ENCODE results near the gene MYO3B. TPM values are rescaled to one million over a fixed set of nuclear protein-coding genes. Genes with fewer than 3 reads are reported as not detected.
A peak's percentile ranks its signal among the peaks of the same experiment; 100 is the strongest.

The MYO3B gene
- total RNA-seq, 1 experiment from 2014 or later: 0.63 TPM

GRCh38 chr2:170217778-170218251 is 39.9 kb downstream of the MYO3B start:
- Histone ChIP-seq H3K4ac (ENCODE audit: low read depth, low read length) (no peak overlapping the region), H4K8ac (replicated peaks; ENCODE audit: insufficient read length, low read depth, low read length) (no peak overlapping the region), H3T11ph (ENCODE audit: low read length) (no peak overlapping the region), H4K5ac (ENCODE audit: insufficient read length, low read depth, low read length) (no peak overlapping the region), H2BK120ac (ENCODE audit: low read depth, low read length, poor library complexity, severe bottlenecking) (no peak overlapping the region), H3K9me3 (ENCODE audit: control insufficient read depth, low read depth, low read length) (no peaks in the 10 kb centered on the region), H4K20me1 (ENCODE audit: control insufficient read depth, insufficient read depth, insufficient read length) (no peaks in the 10 kb centered on the region), H2BK12ac (ENCODE audit: insufficient read length, low read depth, low read length) (no peak overlapping the region), H3K4me1 (ENCODE audit: insufficient read depth, low read length) (peaks cover 11% of the 10 kb centered on the region; the same call in 1 of the 2 replicates), H4K91ac (ENCODE audit: insufficient read length, low read depth, low read length) (no peak overlapping the region), H3K79me1 (ENCODE audit: insufficient read depth, low read depth, low read length, poor library complexity, severe bottlenecking) (no peaks in the 10 kb centered on the region), H3K18ac (ENCODE audit: insufficient read length, low read depth, low read length) (no peak overlapping the region), H3K27ac (ENCODE audit: insufficient read length, low read depth, low read length) (no peak overlapping the region), H3K14ac (ENCODE audit: insufficient read depth, low read length) (no peak overlapping the region), H3K23ac (ENCODE audit: insufficient read length, low read depth, low read length) (no peak overlapping the region), H2BK15ac (ENCODE audit: low read depth, low read length) (no peak overlapping the region), H2BK20ac (ENCODE audit: low read depth, low read length, poor library complexity, severe bottlenecking) (no peak overlapping the region), H2AK5ac (ENCODE audit: insufficient read length, low read length) (no peak overlapping the region), H3K4me2 (ENCODE audit: insufficient read depth, insufficient read length, low read length) (no peak overlapping the region), H3K23me2 (ENCODE audit: insufficient read length, low read depth, low read length, poor library complexity, severe bottlenecking) (no peaks in the 10 kb centered on the region), H2BK5ac (ENCODE audit: insufficient read length, low read length) (no peak overlapping the region), H3K56ac (ENCODE audit: insufficient read length, low read depth, low read length) (no peak overlapping the region), H3K9ac (ENCODE audit: extremely low read depth, insufficient read length, low read length) (no peak overlapping the region), H2AFZ (ENCODE audit: low read length) (no peak overlapping the region), H3K79me2 (ENCODE audit: insufficient read depth, low read length) (no peaks in the 10 kb centered on the region), H3K27me3 (ENCODE audit: insufficient read depth, low read length) (no peaks in the 10 kb centered on the region)
- TF ChIP-seq CTCF (conservative IDR thresholded peaks at IDR 0.05): no peak
- WGBS (ENCODE audit: extremely low coverage, insufficient read length, low lambda C conversion rate): no CpG with 5 or more reads among the region's 4 CpGs
- no peak for DNase-seq
- Mint-ChIP-seq H3K27me3 (ENCODE audit: low read depth) (no peaks in the 10 kb centered on the region), H3K4me3 (no peak overlapping the region), H3K36me3 (ENCODE audit: insufficient read depth in 1 of 3, low read depth in 3 of 3) (no peaks in the 10 kb centered on the region; a peak in 2 of 7 replicates), H3K9me3 (no peaks in the 10 kb centered on the region), H3K4me1 (peaks cover 71 to 79% of the 10 kb centered on the region in 2 experiments), H3K27ac (peak overlapping the region in 1 of 3 experiments; percentile 74; a peak in 2 of 7 replicates)

All from H9 (cell line).